NCI-H2081 treated with DMSO at 0.1 percent for 48 hours (cell line): Measurements from ENCODE around the gene CACNA2D2.

Experiments
- DNase-seq: peaks from one replicate; lab custom pipeline; 2025; lab: John Stamatoyannopoulos, UW

CACNA2D2 gene

DNA sequence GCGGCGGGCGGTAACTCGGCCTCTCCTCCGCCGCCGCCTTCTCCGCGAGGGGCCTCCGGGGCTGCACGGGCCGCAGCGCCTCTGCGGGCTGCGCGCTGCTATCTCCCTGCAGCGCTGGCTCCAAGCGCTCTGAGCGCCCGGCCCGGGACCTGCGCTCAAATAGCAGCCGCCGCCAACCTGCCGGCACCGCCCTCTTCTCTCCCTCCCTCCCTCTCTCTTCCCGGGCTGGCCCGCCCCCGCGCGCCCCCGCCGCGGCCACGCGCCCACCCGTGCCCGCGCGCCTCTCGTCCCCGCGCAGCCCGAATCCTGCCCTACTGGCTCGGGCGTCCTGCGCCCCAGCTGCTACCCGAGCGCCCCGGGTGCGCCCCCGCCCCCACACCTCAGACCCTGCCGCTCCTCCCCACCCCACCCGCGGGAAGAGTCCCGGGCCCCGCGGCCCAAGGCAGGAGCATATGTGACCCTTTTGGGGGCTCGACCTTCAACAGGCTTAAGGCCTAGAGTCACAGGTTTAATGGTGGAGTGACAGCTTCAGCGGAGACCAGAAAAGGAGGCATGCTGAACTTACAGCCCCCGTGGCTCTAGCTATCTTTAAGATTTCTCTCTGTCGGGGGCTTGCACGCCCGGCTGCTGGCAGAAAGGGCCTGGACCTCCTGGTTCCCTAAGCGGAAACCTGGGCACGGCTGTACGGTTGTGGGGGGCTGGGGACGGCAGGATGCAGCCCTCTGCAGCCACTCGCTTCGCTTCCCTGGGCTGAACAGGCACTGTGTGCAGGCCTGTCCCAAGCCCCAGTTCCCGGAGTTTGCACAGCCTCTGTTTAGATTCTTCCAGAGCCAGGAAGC is at the start of gene CACNA2D2:
TSS of gene CACNA2D2 (minus strand) at position 131 of the 839 bp plus-strand sequence. CDS start 211 bp downstream, outside the sequence.
- no peak for DNase-seq

- DNase-seq, result no peak
Observed at GRCh38 chr3:50552598-50552997, 49.2 kb upstream of the CACNA2D2 start.

GRCh38 chr3:50551681-50552435 is 48.4 kb upstream of the CACNA2D2 start:
- DNase-seq, result no peak

- no peak for DNase-seq
Observed at GRCh38 chr3:50551054-50551659, 47.7 kb upstream of the CACNA2D2 start.

- no peak for DNase-seq
Observed at GRCh38 chr3:50550079-50550736, 46.8 kb upstream of the CACNA2D2 start.

GRCh38 chr3:50549226-50549625 is 45.8 kb upstream of the CACNA2D2 start:
- DNase-seq, result no peak

- DNase-seq, result no peak
Observed at GRCh38 chr3:50545781-50546180, 42.3 kb upstream of the CACNA2D2 start.

GRCh38 chr3:50542177-50543034 is 39.0 kb upstream of the CACNA2D2 start:
- DNase-seq, result no peak

DNA sequence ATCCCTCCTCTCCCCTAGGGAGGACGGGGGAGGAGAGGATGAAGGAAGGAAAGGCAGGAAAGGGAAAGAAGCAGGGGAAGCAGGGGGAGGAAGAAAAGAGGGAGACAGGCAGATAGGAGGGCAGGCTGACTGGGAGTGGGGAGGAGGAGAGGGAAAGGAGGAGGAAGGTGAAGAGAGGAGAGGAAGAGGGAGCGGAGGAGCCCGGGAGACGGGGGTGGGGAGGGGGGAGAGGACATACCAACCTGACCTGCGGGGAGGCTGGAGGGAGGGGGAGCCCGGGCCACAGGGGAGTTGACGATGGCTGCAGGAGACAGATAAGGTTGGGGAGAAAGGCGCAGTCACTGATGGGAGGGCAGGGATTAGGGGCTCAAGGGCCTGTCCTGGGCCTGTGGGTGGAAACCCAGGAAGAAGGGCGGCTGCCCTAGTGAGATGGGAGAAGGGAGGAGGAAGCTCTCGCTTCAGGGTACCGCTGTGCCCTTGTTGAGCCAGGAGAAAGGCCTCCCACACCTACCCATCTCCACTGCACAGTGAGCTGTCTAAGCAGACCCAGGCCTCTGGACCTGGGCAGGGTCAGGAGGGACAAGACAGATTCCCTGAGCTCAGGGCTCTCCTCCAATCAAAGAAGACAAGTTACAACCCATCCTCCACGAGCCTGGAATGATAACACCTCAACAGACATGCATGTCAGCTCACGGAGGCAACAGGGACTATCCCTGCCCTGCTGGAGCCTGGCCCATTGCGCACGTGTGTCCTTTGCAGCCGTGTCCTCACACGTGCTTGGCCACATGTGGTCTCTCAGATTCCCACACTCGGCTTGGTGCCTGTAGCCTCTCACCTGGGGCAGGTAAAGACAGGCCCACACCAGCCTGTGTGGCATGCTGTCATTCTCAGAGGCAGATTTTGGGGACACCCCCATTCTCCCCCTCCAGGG is 36.2 kb upstream of the CACNA2D2 start:
- DNase-seq, result no peak

GRCh38 chr3:50537421-50538129 is 34.1 kb upstream of the CACNA2D2 start:
- no peak for DNase-seq

GRCh38 chr3:50536471-50537180 is 33.2 kb upstream of the CACNA2D2 start:
- DNase-seq, result no peak

- no peak for DNase-seq
Observed at GRCh38 chr3:50534681-50535330, 31.4 kb upstream of the CACNA2D2 start.

DNA sequence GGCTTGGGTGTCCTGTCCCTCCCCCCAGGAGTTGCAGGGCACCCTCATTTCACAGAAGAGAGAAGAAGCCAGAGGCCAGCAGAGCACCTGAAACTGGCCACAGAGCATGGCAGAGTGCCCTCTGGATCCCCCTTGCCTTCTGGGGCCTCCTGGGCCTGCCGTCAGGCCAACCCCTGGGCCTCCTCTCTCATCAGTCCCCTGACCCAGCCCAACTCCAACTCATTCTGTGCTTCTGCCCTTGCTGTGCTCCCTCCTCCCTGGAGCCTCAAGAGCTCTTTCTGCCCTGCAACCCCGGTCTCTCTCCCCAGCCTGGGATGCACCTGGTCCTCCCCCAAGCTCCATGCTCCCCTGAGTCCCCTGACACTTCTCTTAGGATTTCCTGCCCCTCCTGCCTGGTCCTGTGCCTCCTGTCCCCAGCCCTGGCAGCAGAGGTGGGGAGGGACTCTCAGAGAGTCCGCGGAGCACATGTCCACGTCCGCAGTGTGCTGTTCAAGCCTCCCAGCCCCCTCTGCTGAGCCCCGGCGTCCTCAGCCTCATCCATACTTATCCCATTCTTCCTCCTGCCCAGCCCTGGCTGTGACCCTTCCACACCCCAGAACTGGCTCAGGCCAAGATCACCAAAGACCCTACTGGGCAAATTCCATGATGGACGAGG is 30.5 kb upstream of the CACNA2D2 start:
- DNase-seq, result no peak

DNA sequence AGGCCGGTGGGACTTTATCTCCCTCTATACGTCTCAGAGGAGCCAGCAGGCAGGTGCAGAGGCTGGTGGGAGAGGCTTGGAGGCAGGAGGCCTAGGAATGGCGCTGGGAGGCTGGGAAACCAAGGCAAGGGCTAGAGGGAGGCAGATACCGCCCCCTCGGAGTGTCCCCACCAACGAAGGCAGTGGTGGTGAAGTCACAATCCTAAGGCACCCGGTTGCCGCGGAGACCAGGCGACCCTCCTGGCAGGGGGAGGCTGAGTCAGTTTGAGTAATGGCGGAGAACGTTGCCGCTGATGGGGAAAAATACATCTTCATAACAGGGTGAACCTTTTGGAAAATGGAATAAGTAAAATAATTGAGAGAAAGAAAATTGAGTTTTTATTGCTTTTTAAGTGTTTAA is 29.9 kb upstream of the CACNA2D2 start:
- no peak for DNase-seq

- DNase-seq, result no peak
Observed at GRCh38 chr3:50532062-50532705, 28.8 kb upstream of the CACNA2D2 start.

- no peak for DNase-seq
Observed at GRCh38 chr3:50531201-50531600, 27.8 kb upstream of the CACNA2D2 start.
